PFSK-1 (cell line): ENCODE measurements around the gene PGGT1B.

ENCODE experiments used
- FOXP2 ChIP-seq: optimal IDR thresholded peaks from 2 replicates; pipeline ENCODE3; 2011; ENCODE audit warnings: borderline replicate concordance, control low read depth, inconsistent platforms; ENCODE audit not compliant: insufficient read depth; ENCODE audit errors: extremely low read length, extremely low read depth
- POLR2AphosphoS5 ChIP-seq: IDR thresholded peaks from 2 replicates; pipeline ENCODE4 v1.6.1; 2012; ENCODE audit warnings: low read depth, mild to moderate bottlenecking, control low read depth, low read length, moderate library complexity
- SIN3A ChIP-seq: IDR thresholded peaks from 2 replicates; pipeline ENCODE4 v1.6.1; 2012; ENCODE audit warnings: mild to moderate bottlenecking, low read length, moderate library complexity, borderline replicate concordance; ENCODE audit not compliant: insufficient read depth
- TAF1 ChIP-seq: IDR thresholded peaks from 2 replicates; pipeline ENCODE4 v1.6.1; 2012; ENCODE audit warnings: low read length, control low read depth, borderline replicate concordance; ENCODE audit not compliant: insufficient read depth
- TF ChIP-seq, protein P1 (sequence below), 2 experiments: IDR thresholded peaks; 2 replicates each; pipeline versions ENCODE4 v1.6.1 to v1.8.0; 2011 to 2012; ENCODE audit warnings: low read depth in 2 of 2, low read length in 2 of 2, control low read depth in 1 of 2, inconsistent platforms in 1 of 2, mild to moderate bottlenecking in 1 of 2, moderate library complexity in 1 of 2; ENCODE audit not compliant: insufficient read depth in 1 of 2

The PGGT1B gene

DNA sequence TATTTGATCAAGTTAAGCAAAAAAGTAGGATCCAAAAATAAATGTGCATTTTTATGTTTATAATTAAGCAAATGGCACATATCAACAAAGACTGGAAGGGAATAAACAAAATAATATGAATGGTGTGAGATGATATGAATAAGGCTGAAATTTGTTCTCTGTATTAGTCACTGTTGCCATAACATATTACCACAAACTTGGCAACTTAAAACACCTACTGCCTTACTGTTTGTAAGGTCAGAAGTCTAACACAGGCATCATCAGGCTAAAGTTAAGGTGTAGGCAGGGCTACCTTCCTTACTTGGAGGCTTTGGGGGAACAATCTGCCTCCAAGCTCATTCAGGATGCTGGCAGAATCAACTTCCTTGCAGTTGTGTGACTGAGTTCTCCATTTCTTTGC, 19.3 kb downstream of the PGGT1B start:
- TF ChIP-seq, protein P1, sequence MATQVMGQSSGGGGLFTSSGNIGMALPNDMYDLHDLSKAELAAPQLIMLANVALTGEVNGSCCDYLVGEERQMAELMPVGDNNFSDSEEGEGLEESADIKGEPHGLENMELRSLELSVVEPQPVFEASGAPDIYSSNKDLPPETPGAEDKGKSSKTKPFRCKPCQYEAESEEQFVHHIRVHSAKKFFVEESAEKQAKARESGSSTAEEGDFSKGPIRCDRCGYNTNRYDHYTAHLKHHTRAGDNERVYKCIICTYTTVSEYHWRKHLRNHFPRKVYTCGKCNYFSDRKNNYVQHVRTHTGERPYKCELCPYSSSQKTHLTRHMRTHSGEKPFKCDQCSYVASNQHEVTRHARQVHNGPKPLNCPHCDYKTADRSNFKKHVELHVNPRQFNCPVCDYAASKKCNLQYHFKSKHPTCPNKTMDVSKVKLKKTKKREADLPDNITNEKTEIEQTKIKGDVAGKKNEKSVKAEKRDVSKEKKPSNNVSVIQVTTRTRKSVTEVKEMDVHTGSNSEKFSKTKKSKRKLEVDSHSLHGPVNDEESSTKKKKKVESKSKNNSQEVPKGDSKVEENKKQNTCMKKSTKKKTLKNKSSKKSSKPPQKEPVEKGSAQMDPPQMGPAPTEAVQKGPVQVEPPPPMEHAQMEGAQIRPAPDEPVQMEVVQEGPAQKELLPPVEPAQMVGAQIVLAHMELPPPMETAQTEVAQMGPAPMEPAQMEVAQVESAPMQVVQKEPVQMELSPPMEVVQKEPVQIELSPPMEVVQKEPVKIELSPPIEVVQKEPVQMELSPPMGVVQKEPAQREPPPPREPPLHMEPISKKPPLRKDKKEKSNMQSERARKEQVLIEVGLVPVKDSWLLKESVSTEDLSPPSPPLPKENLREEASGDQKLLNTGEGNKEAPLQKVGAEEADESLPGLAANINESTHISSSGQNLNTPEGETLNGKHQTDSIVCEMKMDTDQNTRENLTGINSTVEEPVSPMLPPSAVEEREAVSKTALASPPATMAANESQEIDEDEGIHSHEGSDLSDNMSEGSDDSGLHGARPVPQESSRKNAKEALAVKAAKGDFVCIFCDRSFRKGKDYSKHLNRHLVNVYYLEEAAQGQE (IDR thresholded peaks at IDR 0.05; ENCODE audit: insufficient read depth in 1 of 2, low read depth in 2 of 2, low read length in 2 of 2), result no peak
- TF ChIP-seq POLR2AphosphoS5 (no peak), TAF1 (no peak), SIN3A (no peak), FOXP2 (no peak)

DNA sequence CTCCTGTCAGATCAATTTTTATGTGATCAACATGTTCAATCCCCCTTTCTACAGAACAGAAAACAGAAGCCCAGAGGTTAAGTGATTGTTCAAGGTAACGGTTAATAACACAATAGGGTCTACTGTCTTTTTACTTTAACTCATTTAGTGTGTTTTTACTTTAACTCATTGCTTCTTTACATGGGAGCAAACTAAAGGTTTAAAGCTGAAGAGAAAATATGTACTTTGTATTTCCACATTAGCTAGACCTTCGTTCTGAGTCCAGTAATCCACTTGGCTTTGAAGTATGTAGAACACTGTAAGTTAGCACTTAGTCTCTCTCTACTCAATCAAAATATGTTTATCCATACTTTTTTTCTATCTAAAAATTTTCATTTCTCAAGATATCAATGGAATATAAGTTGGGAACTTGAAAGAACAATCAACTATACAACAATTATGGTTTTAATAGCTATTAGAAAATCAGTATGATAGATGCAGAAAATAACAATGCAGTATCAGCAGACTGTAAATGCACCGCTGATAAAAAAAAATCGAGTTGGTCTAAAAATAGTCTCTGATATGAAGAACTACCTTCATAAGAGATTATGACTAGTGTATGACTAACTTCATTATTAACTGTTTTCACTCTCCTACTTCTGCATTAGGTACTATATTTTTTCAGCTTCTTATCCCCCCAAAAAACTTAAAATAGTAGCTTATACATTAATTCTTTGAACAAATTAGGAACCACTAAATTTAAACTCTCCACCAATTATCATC, 20.6 kb downstream of the PGGT1B start:
- no peak for TF ChIP-seq POLR2AphosphoS5

DNA sequence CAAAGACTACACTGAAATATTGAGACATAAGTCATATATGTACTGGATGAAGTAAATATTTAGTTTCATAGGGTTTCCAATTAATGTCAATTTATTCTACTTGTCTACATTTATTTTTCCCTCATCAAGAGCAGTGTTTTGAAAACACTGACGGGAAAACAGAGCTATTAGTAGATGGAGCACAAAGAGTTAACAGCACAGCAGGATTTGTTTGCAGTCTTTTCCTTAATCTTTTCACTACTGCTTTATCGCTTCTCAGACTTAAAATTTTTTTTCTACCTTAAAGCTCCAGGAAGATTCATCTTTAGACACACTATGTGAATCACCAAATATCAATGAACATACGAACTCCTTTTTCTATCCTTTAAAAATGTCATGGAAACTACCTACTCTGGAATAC, 25.6 kb downstream of the PGGT1B start:
- TF ChIP-seq, protein P1 (IDR thresholded peaks at IDR 0.05; ENCODE audit: insufficient read depth in 1 of 2, low read depth in 2 of 2, low read length in 2 of 2), result no peak
- TF ChIP-seq SIN3A, result no peak
- no peak for TF ChIP-seq TAF1
- TF ChIP-seq POLR2AphosphoS5, result no peak
- TF ChIP-seq FOXP2, result no peak

DNA sequence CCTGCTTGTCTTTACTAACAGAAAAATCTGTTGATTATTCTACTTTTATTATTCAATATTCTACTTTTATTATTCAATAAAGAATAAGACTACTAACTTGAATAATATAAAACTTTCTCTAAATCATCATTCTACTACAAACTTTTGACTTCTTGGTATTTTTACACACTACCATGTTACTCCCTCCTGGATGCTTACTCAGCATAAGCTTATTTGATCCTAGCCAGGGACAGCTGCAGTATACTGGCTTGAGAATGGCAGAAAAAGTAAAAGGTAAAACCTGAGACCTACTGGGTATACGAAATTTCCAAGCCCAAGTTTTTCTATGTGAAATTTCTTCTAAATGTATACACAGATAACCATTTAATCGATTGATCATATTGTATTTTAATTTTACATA, 26.1 kb downstream of the PGGT1B start:
- no peak for TF ChIP-seq TAF1
- TF ChIP-seq, protein P1 (IDR thresholded peaks at IDR 0.05; ENCODE audit: insufficient read depth in 1 of 2, low read depth in 2 of 2, low read length in 2 of 2), result no peak
- no peak for TF ChIP-seq POLR2AphosphoS5
- TF ChIP-seq FOXP2, result no peak
- no peak for TF ChIP-seq SIN3A

DNA sequence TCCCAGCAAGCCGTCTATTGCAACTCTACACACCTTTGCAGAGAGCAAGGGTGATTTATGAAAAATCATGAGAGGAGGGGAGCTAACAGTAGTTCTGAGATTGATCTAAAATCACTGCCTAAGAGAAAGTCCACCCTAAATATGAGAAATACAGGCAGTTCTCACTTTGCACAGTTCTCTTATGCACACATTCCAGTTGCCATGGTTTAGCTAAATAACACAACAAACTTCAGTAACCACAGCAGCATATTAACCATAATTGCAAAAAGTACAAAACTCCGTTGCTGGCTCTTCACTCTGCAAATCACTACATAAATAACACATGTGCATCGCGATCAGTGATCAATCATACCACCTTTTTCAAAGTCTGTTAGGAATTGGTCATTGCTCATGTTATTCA, 31.1 kb downstream of the PGGT1B start:
- no peak for TF ChIP-seq POLR2AphosphoS5
- TF ChIP-seq TAF1, result no peak
- no peak for TF ChIP-seq FOXP2
- TF ChIP-seq, protein P1 (IDR thresholded peaks at IDR 0.05; ENCODE audit: insufficient read depth in 1 of 2, low read depth in 2 of 2, low read length in 2 of 2), result no peak
- TF ChIP-seq SIN3A, result no peak
